T-helper 1 cell (primary cell): Measurements from ENCODE around the gene LAMTOR2.

Experiments used
- DNase-seq, 5 donors: peaks; one replicate each; pipeline ENCODE4 v3.0.0-alpha.2; 2012 to 2020

The LAMTOR2 gene

GRCh38 chr1:156100205-156100995, 45.8 kb downstream of the LAMTOR2 start:
- DNase-seq = no peak

GRCh38 chr1:156101880-156102279, 47.3 kb downstream of the LAMTOR2 start:
- no peak for DNase-seq

- no peak for DNase-seq
These were observed 48.3 kb downstream of the LAMTOR2 start for GRCh38 chr1:156102633-156103511.

- peak in 1 of 5 donors; percentile 54 for DNase-seq
These were observed 49.0 kb downstream of the LAMTOR2 start for GRCh38 chr1:156103521-156103947.

- DNase-seq = peak; percentile 30 to 64 (median 60)
These were observed 49.7 kb downstream of the LAMTOR2 start for GRCh38 chr1:156104065-156104810.

- no peak for DNase-seq
These were observed 50.6 kb downstream of the LAMTOR2 start for GRCh38 chr1:156104861-156105832.

- DNase-seq = no peak
These were observed 52.3 kb downstream of the LAMTOR2 start for GRCh38 chr1:156106624-156107488.

GRCh38 chr1:156108057-156108456, 53.5 kb downstream of the LAMTOR2 start:
- DNase-seq = no peak
